ENCODE measurements around the gene PPP4C. TPM values are rescaled to one million over a fixed set of nuclear protein-coding genes. Genes with fewer than 3 reads are reported as not detected.
A peak's percentile ranks its signal among the peaks of the same experiment; 100 is the strongest.

The PPP4C gene
- total RNA-seq, 1 donor, result 178 TPM

DNA sequence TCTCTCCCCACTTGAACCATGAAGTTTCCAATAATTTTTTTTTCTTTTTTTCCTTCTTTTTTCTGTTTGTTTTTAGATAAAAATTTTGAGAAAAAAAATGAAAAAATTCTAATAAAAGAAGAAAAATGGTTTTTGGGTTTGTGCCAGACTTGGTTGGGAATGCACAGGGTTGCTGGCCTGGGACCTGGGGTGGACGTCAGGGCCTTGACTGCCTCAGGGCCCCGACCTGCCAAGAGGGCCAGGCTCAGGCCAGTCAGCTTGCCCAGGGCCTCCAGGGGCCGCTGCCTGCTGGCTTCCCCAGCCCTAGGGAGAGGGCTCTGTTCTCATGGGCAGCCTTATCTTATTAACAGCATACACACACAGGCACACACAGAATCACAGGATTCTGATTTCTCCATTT is 9.5 kb downstream of the PPP4C start:
- TF ChIP-seq CTCF (IDR thresholded peaks at IDR 0.05; ENCODE audit: extremely low read depth, low read depth, low read length), result no peak
- no peaks in the 10 kb centered on the region for H3K9me3 ChIP-seq (ENCODE audit: low read depth, low read length)
- peak overlapping the region; percentile 28 for H3K27ac ChIP-seq (ENCODE audit: low read depth, low read length)
- H3K36me3 ChIP-seq (ENCODE audit: insufficient read depth, low read length), result peaks cover 47% of the 10 kb centered on the region
- peaks cover 4% of the 10 kb centered on the region for H3K4me1 ChIP-seq (ENCODE audit: insufficient read depth, low read length)
- H3K79me2 ChIP-seq (ENCODE audit: insufficient read depth, low read length), result peaks cover 21% of the 10 kb centered on the region
- no peak overlapping the region for H3K4me3 ChIP-seq (ENCODE audit: insufficient read depth, low read length)
- no peaks in the 10 kb centered on the region for H4K20me1 ChIP-seq (ENCODE audit: insufficient read depth, low read length)
- peak; percentile 86 for DNase-seq (ENCODE audit: insufficient read length, low spot score, missing footprints)
- no peak overlapping the region for H2AFZ ChIP-seq (ENCODE audit: low read length)
- H3K27me3 ChIP-seq (ENCODE audit: insufficient read depth, low read length), result no peaks in the 10 kb centered on the region
- no peak overlapping the region for H3K4me2 ChIP-seq (ENCODE audit: insufficient read depth, low read length)

GRCh38 chr16:30085820-30086219 is 10.0 kb downstream of the PPP4C start:
- Histone ChIP-seq H3K79me2 (ENCODE audit: insufficient read depth, low read length) (peaks cover 17% of the 10 kb centered on the region), H3K9me3 (ENCODE audit: low read depth, low read length) (no peaks in the 10 kb centered on the region), H2AFZ (ENCODE audit: low read length) (no peak overlapping the region), H3K27me3 (ENCODE audit: insufficient read depth, low read length) (no peaks in the 10 kb centered on the region), H3K36me3 (ENCODE audit: insufficient read depth, low read length) (peaks cover 45% of the 10 kb centered on the region), H3K27ac (ENCODE audit: low read depth, low read length) (no peak overlapping the region), H4K20me1 (ENCODE audit: insufficient read depth, low read length) (no peaks in the 10 kb centered on the region), H3K4me3 (ENCODE audit: insufficient read depth, low read length) (no peak overlapping the region), H3K4me2 (ENCODE audit: insufficient read depth, low read length) (no peak overlapping the region), H3K4me1 (ENCODE audit: insufficient read depth, low read length) (peaks cover 7% of the 10 kb centered on the region)
- DNase-seq (ENCODE audit: insufficient read length, low spot score, missing footprints), result peak; percentile 26
- no peak for TF ChIP-seq CTCF (IDR thresholded peaks at IDR 0.05; ENCODE audit: extremely low read depth, low read depth, low read length)

- Histone ChIP-seq H3K27ac (ENCODE audit: low read depth, low read length) (no peak overlapping the region), H3K9me3 (ENCODE audit: low read depth, low read length) (no peaks in the 10 kb centered on the region), H3K4me2 (ENCODE audit: insufficient read depth, low read length) (no peak overlapping the region), H3K4me3 (ENCODE audit: insufficient read depth, low read length) (no peak overlapping the region), H3K36me3 (ENCODE audit: insufficient read depth, low read length) (peaks cover 38% of the 10 kb centered on the region), H3K79me2 (ENCODE audit: insufficient read depth, low read length) (peaks cover 12% of the 10 kb centered on the region), H3K27me3 (ENCODE audit: insufficient read depth, low read length) (no peaks in the 10 kb centered on the region), H4K20me1 (ENCODE audit: insufficient read depth, low read length) (no peaks in the 10 kb centered on the region), H2AFZ (ENCODE audit: low read length) (no peak overlapping the region), H3K4me1 (ENCODE audit: insufficient read depth, low read length) (peaks cover 7% of the 10 kb centered on the region)
- peak; percentile 66 for DNase-seq (ENCODE audit: insufficient read length, low spot score, missing footprints)
- no peak for TF ChIP-seq CTCF (IDR thresholded peaks at IDR 0.05; ENCODE audit: extremely low read depth, low read depth, low read length)
These were observed 10.7 kb downstream of the PPP4C start for GRCh38 chr16:30086291-30087140.

- Histone ChIP-seq H3K4me3 (ENCODE audit: insufficient read depth, low read length) (no peak overlapping the region), H3K4me2 (ENCODE audit: insufficient read depth, low read length) (no peak overlapping the region), H3K27me3 (ENCODE audit: insufficient read depth, low read length) (no peaks in the 10 kb centered on the region), H4K20me1 (ENCODE audit: insufficient read depth, low read length) (no peaks in the 10 kb centered on the region), H2AFZ (ENCODE audit: low read length) (no peak overlapping the region), H3K9me3 (ENCODE audit: low read depth, low read length) (no peaks in the 10 kb centered on the region), H3K36me3 (ENCODE audit: insufficient read depth, low read length) (peaks cover 31% of the 10 kb centered on the region), H3K27ac (ENCODE audit: low read depth, low read length) (no peak overlapping the region), H3K79me2 (ENCODE audit: insufficient read depth, low read length) (peaks cover 7% of the 10 kb centered on the region), H3K4me1 (ENCODE audit: insufficient read depth, low read length) (peaks cover 12% of the 10 kb centered on the region)
- DNase-seq (ENCODE audit: insufficient read length, low spot score, missing footprints), result peak; percentile 36
- TF ChIP-seq CTCF (IDR thresholded peaks at IDR 0.05; ENCODE audit: extremely low read depth, low read depth, low read length), result no peak
These were observed 11.5 kb downstream of the PPP4C start for GRCh38 chr16:30087181-30087898.
